Measurements from ENCODE around the gene GPC6.
"Not testable (repeated sequence)": the region's sequence is repeated elsewhere in the genome, so short reads cannot be mapped to it uniquely, and the experiment has no call there.

GPC6 gene

GRCh38 chr13:93226623-93227279 lies at the start of gene GPC6:
GPC6 (plus strand) TSS chr13:93226807.
- no peak for DNase-seq

GRCh38 chr13:93180356-93180969 lies 46.1 kb upstream of the GPC6 start:
- no peak for DNase-seq

- DNase-seq = no peak
Measured at GRCh38 chr13:93182406-93182805, 44.2 kb upstream of the GPC6 start.

- DNase-seq = no peak
Measured at GRCh38 chr13:93183302-93183701, 43.3 kb upstream of the GPC6 start.

GRCh38 chr13:93190006-93190405 lies 36.6 kb upstream of the GPC6 start:
- no peak for DNase-seq

GRCh38 chr13:93193682-93194081 lies 32.9 kb upstream of the GPC6 start:
- no peak for DNase-seq

- no peak for DNase-seq
Measured at GRCh38 chr13:93199856-93200255, 26.8 kb upstream of the GPC6 start.

GRCh38 chr13:93200626-93201025 lies 26.0 kb upstream of the GPC6 start:
- DNase-seq = no peak

- no peak for DNase-seq
Measured at GRCh38 chr13:93201992-93202558, 24.5 kb upstream of the GPC6 start.

- DNase-seq = not testable (repeated sequence)
Measured at GRCh38 chr13:93206778-93207392, 19.7 kb upstream of the GPC6 start.

GRCh38 chr13:93216122-93216521 lies 10.5 kb upstream of the GPC6 start:
- DNase-seq = no peak

- DNase-seq = no peak
Measured at GRCh38 chr13:93217721-93218261, 8.8 kb upstream of the GPC6 start.

GRCh38 chr13:93218583-93218982 lies 8.0 kb upstream of the GPC6 start:
- DNase-seq = no peak

- no peak for DNase-seq
Measured at GRCh38 chr13:93220073-93220472, 6.5 kb upstream of the GPC6 start.

- DNase-seq = no peak
Measured at GRCh38 chr13:93222976-93223375, 3.6 kb upstream of the GPC6 start.

GRCh38 chr13:93224535-93224934 lies 2.1 kb upstream of the GPC6 start:
- no peak for DNase-seq

GRCh38 chr13:93225610-93226009 lies 997 bp upstream of the GPC6 start:
- no peak for DNase-seq

- no peak for DNase-seq
Measured at GRCh38 chr13:93226065-93226622, 463 bp upstream of the GPC6 start.

- no peak for DNase-seq
Measured at GRCh38 chr13:93227280-93227877, 772 bp downstream of the GPC6 start.

GRCh38 chr13:93227878-93228642 lies 1.5 kb downstream of the GPC6 start:
- DNase-seq = no peak

- no peak for DNase-seq
Measured at GRCh38 chr13:93228643-93228937, 2.0 kb downstream of the GPC6 start.

- no peak for DNase-seq
Measured at GRCh38 chr13:93230261-93230855, 3.8 kb downstream of the GPC6 start.
